Motor neuron (in vitro differentiated cells): ENCODE data around the gene MRPS9. TPM values are rescaled to one million over a fixed set of nuclear protein-coding genes. Genes with fewer than 3 reads are reported as not detected.

Experiments used
- ATAC-seq, 8 experiments: fragments of 200-7000 bp; cut with Tn5 transposase; replicated peaks in 6 of 8; 2 replicates each; pipeline ENCODE4 v1.8.0; 2021; ENCODE audit warnings: mild to moderate bottlenecking in 8 of 8, moderate library complexity in 8 of 8
- H3K27ac ChIP-seq, 2 donors: fragments of 250-450 bp; sonication (Bioruptor Pico); 2 replicates each; pipeline ENCODE4 v1.9.0; 2021; ENCODE audit warnings: antibody characterized with exemption in 2 of 2, mild to moderate bottlenecking in 2 of 2, moderate library complexity in 1 of 2
- H3K4me1 ChIP-seq, 2 donors: fragments of 250-450 bp; sonication (Bioruptor Pico); replicated peaks in 1 of 2; 2 replicates each; pipeline ENCODE4 v1.6.1; 2021; ENCODE audit warnings: antibody characterized with exemption in 2 of 2, mild to moderate bottlenecking in 2 of 2, moderate library complexity in 1 of 2
- H3K4me3 ChIP-seq, 5 donors: fragments of 250-450 bp; sonication (Bioruptor Pico); 2 replicates each; pipeline ENCODE4 v1.9.0; 2021; ENCODE audit warnings: antibody characterized with exemption in 5 of 5, mild to moderate bottlenecking in 5 of 5, moderate library complexity in 4 of 5
- WGBS, 10 experiments: fragments of 450-650 bp; shearing (Covaris generic); methylation state at CpG; one replicate each; pipeline ENCODE4 v1.0.0; 2022; 5-methylcytosine and 5-hydroxymethylcytosine counted together
- in situ Hi-C, 9 experiments: fragments of 400-800 bp; cut with MboI; loops; one replicate each; pipeline ENCODE4 v1.15.0; 2021; ENCODE audit warnings: low sequenced_read_pairs in 9 of 9, low pct_unique_long_range_greater_than_20kb in 2 of 9; ENCODE audit not compliant: unreplicated experiment in 9 of 9
- total RNA-seq, 8 experiments: library from RNA; unstranded; fragments of 300-600 nt; gene quantifications; 2 replicates each; pipeline versions ENCODE4 v1.2.3 to v1.2.4, GENCODE V29; 2022

Gene MRPS9
- total RNA-seq, 8 experiments from 2014 or later, result 26.2 to 97.9 (median 45.8) TPM

DNA sequence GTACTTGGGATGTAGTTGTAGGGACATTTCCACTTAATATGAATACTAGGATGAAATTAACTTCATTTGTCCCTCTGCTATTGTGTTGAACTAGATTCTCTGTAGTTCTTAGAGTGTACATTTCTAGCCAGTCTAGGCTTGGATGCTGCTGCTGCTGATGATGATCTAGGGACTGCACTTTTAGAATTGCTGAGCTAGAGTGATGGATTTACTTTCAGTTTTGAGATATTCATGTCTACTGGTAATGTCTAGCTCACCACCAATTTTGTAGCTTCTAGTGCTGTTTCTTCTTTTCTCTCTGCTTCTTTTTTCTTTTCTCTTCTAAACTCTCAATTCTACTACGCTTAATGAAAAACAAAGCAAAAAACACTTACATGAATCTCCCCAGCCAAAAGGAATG is 49.4 kb downstream of the MRPS9 start:
- Histone ChIP-seq H3K27ac (no peak overlapping the region), H3K4me3 (no peak overlapping the region), H3K4me1 (no peaks in the 10 kb centered on the region)
- WGBS, 10 experiments, result 29 to 100% (median 83%) methylated on average over 1 of the region's 1 CpG; no CpG with 5 or more reads in 1 of the 10 experiments
- peak in 2 of 8 experiments; percentile 26 to 41 for ATAC-seq
- in situ Hi-C loops, result no loop called here

DNA sequence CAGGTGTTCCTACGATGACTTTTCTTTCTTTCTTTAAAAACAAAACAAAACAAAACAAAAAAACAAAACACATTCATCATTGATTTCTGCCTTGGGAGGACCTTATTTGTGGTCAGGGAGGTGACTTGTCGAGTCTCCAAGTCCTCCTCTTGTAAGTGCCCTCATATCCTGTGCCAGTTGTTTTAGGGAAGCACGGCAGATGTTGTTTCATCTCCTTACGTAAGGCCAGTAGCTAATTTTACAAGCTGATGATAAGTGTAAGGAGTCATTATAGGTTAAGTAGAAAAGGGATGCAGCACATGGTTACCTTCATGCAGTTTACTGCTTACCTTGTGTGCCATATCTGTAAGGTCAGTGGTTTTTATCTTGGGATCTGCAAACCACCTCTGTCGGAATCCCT is 52.2 kb downstream of the MRPS9 start:
- in situ Hi-C loops, result no loop called here
- no peak for ATAC-seq
- Histone ChIP-seq H3K4me3 (no peak overlapping the region), H3K27ac (no peak overlapping the region), H3K4me1 (no peaks in the 10 kb centered on the region)
- WGBS, 10 experiments, result 100% methylated on average over 1 to 5 of the region's 5 CpGs; no CpG with 5 or more reads in 1 of the 10 experiments

DNA sequence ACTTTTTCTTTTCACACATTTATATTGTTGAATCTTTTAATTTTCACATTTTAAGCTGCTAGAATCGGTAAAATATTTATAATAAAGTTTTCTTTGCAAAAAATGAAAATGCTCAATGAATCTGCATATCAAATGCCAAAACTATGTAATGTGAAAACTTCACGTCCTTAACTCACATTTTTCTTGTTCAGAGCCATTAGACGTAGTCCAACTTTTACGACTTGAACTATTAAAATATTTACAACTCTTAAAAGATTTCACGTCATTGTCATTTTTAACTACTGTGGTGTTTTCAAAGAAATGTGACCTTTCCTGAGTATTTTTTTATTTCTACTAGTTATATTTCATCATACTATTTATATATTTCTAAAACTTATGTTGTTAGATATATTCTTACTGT is 54.9 kb downstream of the MRPS9 start:
- in situ Hi-C loops, result no loop called here
- WGBS, 10 experiments, result 78 to 100% (median 92%) methylated on average over 4 to 5 of the region's 5 CpGs
- Histone ChIP-seq H3K27ac (no peak overlapping the region), H3K4me3 (no peak overlapping the region), H3K4me1 (no peaks in the 10 kb centered on the region)
- no peak for ATAC-seq

DNA sequence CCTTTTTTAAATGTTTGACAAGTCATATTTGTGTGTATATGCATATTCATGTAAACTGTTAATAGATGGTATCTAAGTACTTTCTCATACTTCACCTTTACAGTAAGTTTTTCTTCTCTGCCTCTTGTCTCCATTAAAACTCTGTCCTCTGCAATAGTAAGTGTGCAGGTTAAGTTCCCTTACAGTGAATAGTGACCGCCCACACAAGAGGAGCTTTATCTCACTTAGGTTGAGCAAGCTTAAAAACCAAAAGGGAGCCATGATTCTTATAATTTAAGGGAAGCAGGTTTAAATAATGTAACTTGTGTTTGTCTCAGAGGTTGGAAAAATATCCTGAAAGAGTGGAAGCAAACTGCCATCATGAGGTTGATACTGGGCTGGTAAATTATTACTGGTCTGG is 61.3 kb downstream of the MRPS9 start:
- in situ Hi-C loops, result no loop called here
- H3K4me1 ChIP-seq, result peaks cover 0 to 8% of the 10 kb centered on the region in 2 donors
- no peak overlapping the region for H3K27ac ChIP-seq
- ATAC-seq, result no peak
- H3K4me3 ChIP-seq, result no peak overlapping the region
- WGBS, 10 experiments, result 80 to 100% (median 100%) methylated on average over 1 of the region's 1 CpG

DNA sequence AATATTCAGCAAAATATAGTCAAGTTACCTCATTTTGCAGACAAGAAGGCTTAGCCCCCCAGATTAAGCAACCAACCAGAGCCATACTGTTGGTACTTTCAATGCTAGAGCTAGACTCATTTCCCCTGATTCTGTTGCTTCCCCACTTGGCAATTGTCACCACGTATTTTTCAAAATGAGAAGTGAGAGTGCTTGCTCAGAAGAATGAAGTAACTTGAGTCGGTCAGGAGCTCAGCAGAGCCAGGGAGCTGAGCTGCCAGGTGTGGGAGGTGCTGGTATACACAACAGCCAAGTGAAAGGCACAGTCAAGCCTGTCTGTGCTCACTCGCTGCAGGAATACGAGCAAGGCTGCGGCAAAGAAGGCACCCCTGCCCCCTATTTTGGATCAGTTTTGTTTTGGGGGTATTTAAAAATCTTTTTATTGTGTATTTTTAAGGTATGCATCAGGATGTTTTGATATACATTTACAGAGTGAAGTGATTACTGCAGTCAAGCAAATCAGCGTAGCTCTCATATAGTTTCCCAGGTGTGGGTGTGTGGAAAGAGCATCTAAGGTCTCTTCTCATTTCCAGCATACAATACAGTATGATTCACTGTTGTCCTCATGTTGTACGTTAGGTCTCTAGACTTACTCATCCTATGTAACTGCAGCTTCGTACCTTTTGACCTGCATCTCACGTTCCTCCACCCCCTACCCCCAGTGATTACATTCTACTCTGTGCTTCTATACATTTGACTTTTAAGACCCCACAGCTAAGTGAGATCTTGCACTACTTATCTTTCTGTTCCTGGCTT is 62.4 kb downstream of the MRPS9 start:
- 75 to 100% (median 93%) methylated on average over 2 to 9 of the region's 9 CpGs for WGBS, 10 experiments
- H3K27ac ChIP-seq, result no peak overlapping the region
- in situ Hi-C loops, result loop anchor here in 3 of 9 experiments (25.0 kb wide), 1 partner anchor 137 kb away; the partner anchor contains the start of gene GPR45 (in 3 of the 3)

DNA sequence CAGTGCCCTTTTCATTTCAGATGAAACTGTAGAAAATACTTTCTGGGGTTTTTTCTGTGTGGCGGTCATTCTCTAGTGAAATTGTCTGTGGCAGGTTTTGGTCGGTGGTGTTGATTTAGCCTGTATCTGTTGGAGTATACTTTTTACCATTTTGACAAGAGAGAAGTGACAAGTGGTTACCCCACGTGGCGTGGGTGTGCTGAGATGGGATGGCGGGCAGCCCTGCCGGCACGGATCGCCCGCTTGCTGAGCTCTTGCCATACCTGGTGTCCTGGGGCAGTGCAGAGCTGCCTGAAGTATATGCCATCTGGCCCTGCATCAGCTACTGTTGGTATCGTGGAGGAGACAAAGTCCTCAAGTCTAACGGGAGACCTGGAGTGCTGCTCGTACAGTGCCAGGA is 64.1 kb downstream of the MRPS9 start:
- no peak for ATAC-seq
- H3K27ac ChIP-seq, result no peak overlapping the region
- in situ Hi-C loops, result loop anchor here in 3 of 9 experiments (25.0 kb wide), 1 partner anchor 135 kb away; the partner anchor contains the start of gene GPR45 (in 3 of the 3)
- no peak overlapping the region for H3K4me3 ChIP-seq
- peaks cover 0 to 8% of the 10 kb centered on the region in 2 donors for H3K4me1 ChIP-seq
- WGBS, 10 experiments, result 88 to 100% (median 100%) methylated on average over 2 to 11 of the region's 12 CpGs; no CpG with 5 or more reads in 3 of the 10 experiments

More for the DNA sequence above, 62.4 kb downstream of the MRPS9 start:
- peaks cover 0 to 8% of the 10 kb centered on the region in 2 donors for H3K4me1 ChIP-seq
- ATAC-seq, result no peak
- no peak overlapping the region for H3K4me3 ChIP-seq

DNA sequence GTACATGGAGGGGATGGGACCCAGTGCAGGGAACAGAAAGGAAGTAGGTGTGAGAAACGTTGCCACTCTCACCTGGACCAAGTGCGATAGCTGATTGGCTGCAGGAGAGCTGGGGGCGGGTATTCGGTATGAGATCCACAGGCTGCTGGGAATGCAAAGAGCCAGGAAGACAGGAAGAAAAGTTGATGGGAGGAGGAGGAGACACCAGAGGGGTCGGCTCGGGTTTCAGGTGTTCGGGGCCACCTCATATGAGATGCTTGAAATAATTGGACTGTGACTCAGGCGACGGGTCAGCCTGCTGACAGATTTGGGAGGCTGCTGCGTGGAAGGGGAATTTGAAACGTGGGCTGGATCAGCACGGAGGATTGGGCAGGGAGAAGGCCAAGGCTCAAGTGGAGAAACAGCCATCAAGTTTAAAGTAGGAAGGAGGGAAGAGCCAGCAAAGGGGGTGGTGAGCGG is 65.1 kb downstream of the MRPS9 start:
- peak in 1 of 8 experiments; percentile 45 for ATAC-seq
- in situ Hi-C loops, result loop anchor here in 3 of 9 experiments (25.0 kb wide), 1 partner anchor 134 kb away; the partner anchor contains the start of gene GPR45 (in 3 of the 3)

DNA sequence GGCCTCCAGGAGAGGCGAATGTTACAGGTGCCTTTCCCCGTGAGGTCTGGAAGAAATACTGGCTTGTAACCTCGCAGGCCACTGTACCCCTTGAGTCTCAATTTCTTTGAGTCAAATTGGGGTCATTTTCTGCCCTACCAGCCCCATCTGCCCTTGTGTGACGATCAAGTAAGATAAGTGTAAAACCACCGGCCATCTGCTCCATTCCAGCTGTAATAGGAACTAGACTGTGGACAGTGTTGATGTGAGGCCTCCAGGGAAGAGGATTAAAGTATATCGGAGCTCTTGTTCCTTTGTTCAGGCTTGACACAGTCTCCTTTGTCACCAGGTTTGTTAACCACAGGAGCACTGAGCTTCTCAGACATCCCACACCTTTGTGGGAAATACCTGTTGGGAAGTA is 65.6 kb downstream of the MRPS9 start:
- in situ Hi-C loops, result loop anchor here in 3 of 9 experiments (25.0 kb wide), 1 partner anchor 134 kb away; the partner anchor contains the start of gene GPR45 (in 3 of the 3)
- Histone ChIP-seq H3K4me3 (no peak overlapping the region), H3K4me1 (peaks cover 0 to 8% of the 10 kb centered on the region in 2 donors), H3K27ac (peak overlapping the region in 1 of 2 donors; percentile 41)
- ATAC-seq, result no peak
- 68 to 100% (median 95%) methylated on average over 1 to 6 of the region's 6 CpGs; no CpG with 5 or more reads in 1 of the 10 experiments for WGBS, 10 experiments

More for the DNA sequence above, 65.1 kb downstream of the MRPS9 start:
- Histone ChIP-seq H3K27ac (peak overlapping the region in 1 of 2 donors; percentile 41), H3K4me1 (peaks cover 0 to 8% of the 10 kb centered on the region in 2 donors), H3K4me3 (no peak overlapping the region)
- WGBS, 10 experiments, result 20 to 82% (median 60%) methylated on average over 1 to 11 of the region's 13 CpGs; no CpG with 5 or more reads in 1 of the 10 experiments

DNA sequence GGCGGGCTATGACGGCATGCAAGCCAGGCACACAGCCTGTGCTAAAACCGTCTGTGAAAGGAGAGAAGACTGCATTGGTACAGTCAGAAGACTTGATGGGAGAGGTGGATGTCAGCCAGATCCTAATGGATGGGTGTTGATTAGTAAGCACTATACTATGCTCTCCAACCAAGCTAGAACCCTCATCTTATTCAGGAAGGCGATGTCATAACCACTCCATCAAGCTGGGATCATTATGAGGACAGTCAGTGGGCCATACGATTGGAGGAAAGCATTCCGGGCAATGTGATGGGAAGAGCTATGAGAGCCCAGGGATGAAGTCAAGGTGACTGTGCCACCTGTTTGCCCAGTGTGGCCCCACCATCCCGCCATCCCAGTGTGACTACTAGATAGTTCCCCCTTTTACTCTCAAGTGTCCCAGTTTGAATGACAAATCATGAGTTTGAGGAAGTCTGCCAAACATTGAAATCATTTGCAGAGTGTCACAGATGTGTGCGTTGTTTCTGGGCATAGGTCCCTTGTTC is 66.4 kb downstream of the MRPS9 start:
- Histone ChIP-seq H3K4me1 (peaks cover 0 to 8% of the 10 kb centered on the region in 2 donors), H3K4me3 (no peak overlapping the region), H3K27ac (no peak overlapping the region)
- ATAC-seq, result peak in 3 of 8 experiments; percentile 16 to 82 (median 19)
- 51 to 100% (median 85%) methylated on average over 1 to 6 of the region's 8 CpGs; no CpG with 5 or more reads in 1 of the 10 experiments for WGBS, 10 experiments
- in situ Hi-C loops, result loop anchor here in 3 of 9 experiments (25.0 kb wide), 1 partner anchor 133 kb away; the partner anchor contains the start of gene GPR45 (in 3 of the 3)

DNA sequence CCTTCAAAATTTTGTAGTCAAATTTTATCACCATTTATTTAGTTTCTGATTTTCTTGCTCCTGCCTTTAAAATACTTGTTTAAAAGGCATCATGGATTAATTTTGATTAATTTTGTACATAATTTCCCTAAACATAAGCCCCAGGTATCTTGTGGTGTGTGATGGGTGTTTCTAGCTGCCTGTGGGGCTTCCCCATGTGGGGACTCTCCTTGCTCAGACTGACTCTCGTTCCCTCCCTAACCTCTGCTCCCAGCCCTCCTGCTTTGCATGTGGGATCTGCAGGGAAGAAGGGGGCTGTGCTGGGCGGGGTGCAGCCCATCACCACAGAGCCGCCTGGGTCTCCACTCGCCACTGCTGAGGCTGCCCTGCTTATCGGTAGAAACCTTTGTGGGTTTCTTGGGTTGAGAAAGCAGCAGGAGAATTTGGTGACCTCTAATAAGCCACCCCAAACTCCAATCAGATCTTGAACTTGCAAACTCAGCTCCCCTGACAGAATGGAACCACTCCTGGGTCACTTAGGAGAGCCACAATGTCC is 72.5 kb downstream of the MRPS9 start:
- 40 to 76% (median 62%) methylated on average over 1 to 4 of the region's 5 CpGs; no CpG with 5 or more reads in 4 of the 10 experiments for WGBS, 10 experiments
- in situ Hi-C loops, result loop anchor here (5.0 to 25.0 kb wide), 5 partner anchors 124 to 184 kb away; partner anchors contain the start of gene GPR45 (in 7 of the 9)

DNA sequence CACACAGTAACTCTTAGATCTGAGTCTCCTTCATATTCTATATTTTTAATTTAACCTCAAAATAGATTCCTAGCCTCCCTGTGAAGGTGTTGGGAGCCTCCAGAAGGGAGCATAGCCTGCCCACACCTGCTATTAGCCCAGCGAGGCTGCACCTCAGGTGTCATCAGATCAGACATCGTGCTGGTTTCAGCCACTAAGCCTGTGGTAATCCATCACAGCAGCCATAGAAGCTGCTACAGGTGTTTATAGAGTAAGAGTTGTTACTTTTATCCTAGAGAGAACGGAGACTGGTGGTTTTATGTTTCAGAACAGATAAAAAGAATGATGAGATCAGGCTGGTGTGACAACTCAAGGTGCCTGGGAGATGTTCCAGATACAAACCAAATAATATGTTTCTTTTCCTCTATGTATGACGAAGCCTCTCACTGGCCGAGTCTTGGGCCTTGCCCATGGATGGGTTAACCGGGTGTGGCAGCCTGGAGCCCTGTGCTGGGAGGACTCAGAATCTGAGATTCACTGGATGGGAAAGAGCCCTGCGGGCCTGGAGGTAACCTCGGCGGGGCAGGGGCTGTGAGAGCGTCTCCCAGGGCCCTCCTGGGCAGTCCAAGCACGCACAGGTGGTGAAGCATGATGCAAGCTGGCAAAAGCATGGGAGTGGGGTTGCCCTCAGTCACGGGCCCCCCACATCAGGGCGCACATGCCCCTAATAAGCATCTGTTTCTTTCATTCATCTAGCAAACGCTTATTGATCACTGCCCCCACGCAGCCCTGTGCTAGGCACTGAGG is 73.7 kb downstream of the MRPS9 start:
- in situ Hi-C loops, result loop anchor here (5.0 to 25.0 kb wide), 5 partner anchors 123 to 183 kb away; partner anchors contain the start of gene GPR45 (in 7 of the 9)
- 44 to 96% (median 82%) methylated on average over 2 to 8 of the region's 15 CpGs; no CpG with 5 or more reads in 3 of the 10 experiments for WGBS, 10 experiments
- Histone ChIP-seq H3K4me3 (no peak overlapping the region), H3K27ac (no peak overlapping the region), H3K4me1 (peaks cover 0 to 11% of the 10 kb centered on the region in 2 donors)
- ATAC-seq, result peak in 2 of 8 experiments; percentile 6 to 14

More for the DNA sequence above, 72.5 kb downstream of the MRPS9 start:
- no peak overlapping the region for H3K4me3 ChIP-seq
- no peak overlapping the region for H3K27ac ChIP-seq
- peaks cover 0 to 11% of the 10 kb centered on the region in 2 donors for H3K4me1 ChIP-seq
- ATAC-seq, result no peak

DNA sequence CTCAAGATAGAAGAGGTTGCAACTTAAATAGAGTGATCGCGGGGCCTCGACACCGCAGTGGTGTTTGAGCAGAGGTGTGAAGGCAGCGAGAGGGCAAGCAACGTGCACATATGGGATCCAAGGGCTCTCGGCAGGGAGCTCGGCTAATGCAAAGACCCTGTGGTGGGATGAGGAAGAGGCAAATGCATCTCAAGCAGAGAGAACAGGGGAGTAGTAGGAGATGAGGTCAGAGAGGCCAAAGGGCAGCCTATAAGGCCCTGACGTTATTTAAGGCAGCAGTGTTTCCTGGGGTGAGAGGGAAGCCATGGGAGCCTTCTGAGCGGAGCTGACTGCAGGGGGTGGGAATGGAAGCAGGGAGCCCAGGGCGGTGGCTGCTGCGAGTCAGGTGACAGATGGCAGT is 74.5 kb downstream of the MRPS9 start:
- no peak overlapping the region for H3K27ac ChIP-seq
- WGBS, 10 experiments, result 69 to 98% (median 78%) methylated on average over 2 to 6 of the region's 12 CpGs; no CpG with 5 or more reads in 3 of the 10 experiments
- in situ Hi-C loops, result loop anchor here (5.0 to 25.0 kb wide), 5 partner anchors 122 to 182 kb away; partner anchors contain the start of gene GPR45 (in 7 of the 9)
- peak in 3 of 8 experiments; percentile 39 to 45 (median 43) for ATAC-seq
- H3K4me3 ChIP-seq, result no peak overlapping the region
- peaks cover 0 to 11% of the 10 kb centered on the region in 2 donors for H3K4me1 ChIP-seq
